ENCODE data around the gene PDE9A. TPM values are rescaled to one million over a fixed set of nuclear protein-coding genes. Genes with fewer than 3 reads are reported as not detected.

The PDE9A gene
- total and polyA plus RNA-seq, 9 donors: 6.0 to 11.3 (median 9.3) TPM

GRCh38 chr21:42757826-42758655 is 104.6 kb downstream of the PDE9A start:
- Histone ChIP-seq H3K27ac (ENCODE audit: low read length) (no peak overlapping the region), H3K36me3 (ENCODE audit: control insufficient read depth, insufficient read depth, low read length) (peaks cover 10% of the 10 kb centered on the region), H3K4me3 (ENCODE audit: low read length) (no peak overlapping the region), H3K9me3 (replicated peaks; ENCODE audit: control insufficient read depth, low read depth, low read length) (no peaks in the 10 kb centered on the region), H3K4me1 (ENCODE audit: control insufficient read depth, insufficient read depth, low read length) (peaks cover 3% of the 10 kb centered on the region), H3K27me3 (ENCODE audit: control insufficient read depth, insufficient read depth, low read length) (no peaks in the 10 kb centered on the region)
- WGBS (ENCODE audit: insufficient coverage): 88% methylated on average over 14 of the region's 17 CpGs
- DNase-seq: no peak

- DNase-seq: no peak
- H3K4me1 ChIP-seq (ENCODE audit: control insufficient read depth, insufficient read depth, low read length): peaks cover 3% of the 10 kb centered on the region
- no peak overlapping the region for H3K27ac ChIP-seq (ENCODE audit: low read length)
- no peaks in the 10 kb centered on the region for H3K27me3 ChIP-seq (ENCODE audit: control insufficient read depth, insufficient read depth, low read length)
- no peaks in the 10 kb centered on the region for H3K9me3 ChIP-seq (replicated peaks; ENCODE audit: control insufficient read depth, low read depth, low read length)
- H3K36me3 ChIP-seq (ENCODE audit: control insufficient read depth, insufficient read depth, low read length): peaks cover 13% of the 10 kb centered on the region
- WGBS (ENCODE audit: insufficient coverage): 80% methylated on average over 16 of the region's 20 CpGs
- no peak overlapping the region for H3K4me3 ChIP-seq (ENCODE audit: low read length)
Measured at GRCh38 chr21:42758721-42759593, 105.5 kb downstream of the PDE9A start.

- Histone ChIP-seq H3K36me3 (ENCODE audit: control insufficient read depth, insufficient read depth, low read length) (peaks cover 18% of the 10 kb centered on the region), H3K27ac (ENCODE audit: low read length) (no peak overlapping the region), H3K27me3 (ENCODE audit: control insufficient read depth, insufficient read depth, low read length) (no peaks in the 10 kb centered on the region), H3K4me3 (ENCODE audit: low read length) (no peak overlapping the region), H3K4me1 (ENCODE audit: control insufficient read depth, insufficient read depth, low read length) (peaks cover 3% of the 10 kb centered on the region), H3K9me3 (replicated peaks; ENCODE audit: control insufficient read depth, low read depth, low read length) (no peaks in the 10 kb centered on the region)
- no peak for DNase-seq
Measured at GRCh38 chr21:42759594-42759927, 106.1 kb downstream of the PDE9A start.

GRCh38 chr21:42760361-42760950 is 107.0 kb downstream of the PDE9A start:
- no peak for DNase-seq
- Histone ChIP-seq H3K4me3 (ENCODE audit: low read length) (no peak overlapping the region), H3K4me1 (ENCODE audit: control insufficient read depth, insufficient read depth, low read length) (peaks cover 3% of the 10 kb centered on the region), H3K27ac (ENCODE audit: low read length) (no peak overlapping the region), H3K36me3 (ENCODE audit: control insufficient read depth, insufficient read depth, low read length) (peaks cover 20% of the 10 kb centered on the region), H3K27me3 (ENCODE audit: control insufficient read depth, insufficient read depth, low read length) (no peaks in the 10 kb centered on the region), H3K9me3 (replicated peaks; ENCODE audit: control insufficient read depth, low read depth, low read length) (no peaks in the 10 kb centered on the region)
- WGBS (ENCODE audit: insufficient coverage): 77% methylated on average over 23 of the region's 23 CpGs

- H3K27ac ChIP-seq (ENCODE audit: low read length): no peak overlapping the region
- no peaks in the 10 kb centered on the region for H3K27me3 ChIP-seq (ENCODE audit: control insufficient read depth, insufficient read depth, low read length)
- peaks cover 3% of the 10 kb centered on the region for H3K4me1 ChIP-seq (ENCODE audit: control insufficient read depth, insufficient read depth, low read length)
- DNase-seq: no peak
- H3K4me3 ChIP-seq (ENCODE audit: low read length): no peak overlapping the region
- H3K9me3 ChIP-seq (replicated peaks; ENCODE audit: control insufficient read depth, low read depth, low read length): no peaks in the 10 kb centered on the region
- WGBS (ENCODE audit: insufficient coverage): 70% methylated on average over 13 of the region's 21 CpGs
- peaks cover 26% of the 10 kb centered on the region for H3K36me3 ChIP-seq (ENCODE audit: control insufficient read depth, insufficient read depth, low read length)
Measured at GRCh38 chr21:42760951-42761751, 107.7 kb downstream of the PDE9A start.

GRCh38 chr21:42761776-42762335 is 108.4 kb downstream of the PDE9A start:
- DNase-seq: no peak
- Histone ChIP-seq H3K27ac (ENCODE audit: low read length) (no peak overlapping the region), H3K36me3 (ENCODE audit: control insufficient read depth, insufficient read depth, low read length) (peaks cover 28% of the 10 kb centered on the region), H3K27me3 (ENCODE audit: control insufficient read depth, insufficient read depth, low read length) (no peaks in the 10 kb centered on the region), H3K4me1 (ENCODE audit: control insufficient read depth, insufficient read depth, low read length) (peaks cover 3% of the 10 kb centered on the region), H3K4me3 (ENCODE audit: low read length) (no peak overlapping the region), H3K9me3 (replicated peaks; ENCODE audit: control insufficient read depth, low read depth, low read length) (no peaks in the 10 kb centered on the region)
- 92% methylated on average over 14 of the region's 18 CpGs for WGBS (ENCODE audit: insufficient coverage)

- H3K4me3 ChIP-seq (ENCODE audit: low read length): no peak overlapping the region
- WGBS (ENCODE audit: insufficient coverage): 87% methylated on average over 22 of the region's 25 CpGs
- H3K36me3 ChIP-seq (ENCODE audit: control insufficient read depth, insufficient read depth, low read length): peaks cover 36% of the 10 kb centered on the region
- no peak for DNase-seq
- H3K4me1 ChIP-seq (ENCODE audit: control insufficient read depth, insufficient read depth, low read length): peaks cover 3% of the 10 kb centered on the region
- H3K27me3 ChIP-seq (ENCODE audit: control insufficient read depth, insufficient read depth, low read length): no peaks in the 10 kb centered on the region
- H3K27ac ChIP-seq (ENCODE audit: low read length): no peak overlapping the region
- H3K9me3 ChIP-seq (replicated peaks; ENCODE audit: control insufficient read depth, low read depth, low read length): no peaks in the 10 kb centered on the region
Measured at GRCh38 chr21:42763581-42764442, 110.4 kb downstream of the PDE9A start.

- no peak overlapping the region for H3K4me3 ChIP-seq (ENCODE audit: low read length)
- H3K4me1 ChIP-seq (ENCODE audit: control insufficient read depth, insufficient read depth, low read length): peaks cover 3% of the 10 kb centered on the region
- DNase-seq: no peak
- H3K36me3 ChIP-seq (ENCODE audit: control insufficient read depth, insufficient read depth, low read length): peaks cover 38% of the 10 kb centered on the region
- WGBS (ENCODE audit: insufficient coverage): 100% methylated on average over 1 of the region's 9 CpGs
- H3K27ac ChIP-seq (ENCODE audit: low read length): no peak overlapping the region
- H3K9me3 ChIP-seq (replicated peaks; ENCODE audit: control insufficient read depth, low read depth, low read length): no peaks in the 10 kb centered on the region
- no peaks in the 10 kb centered on the region for H3K27me3 ChIP-seq (ENCODE audit: control insufficient read depth, insufficient read depth, low read length)
Measured at GRCh38 chr21:42764443-42764760, 111.0 kb downstream of the PDE9A start.

GRCh38 chr21:42764883-42765282 is 111.5 kb downstream of the PDE9A start:
- Histone ChIP-seq H3K4me1 (ENCODE audit: control insufficient read depth, insufficient read depth, low read length) (peaks cover 3% of the 10 kb centered on the region), H3K27me3 (ENCODE audit: control insufficient read depth, insufficient read depth, low read length) (no peaks in the 10 kb centered on the region), H3K27ac (ENCODE audit: low read length) (no peak overlapping the region), H3K4me3 (ENCODE audit: low read length) (no peak overlapping the region), H3K36me3 (ENCODE audit: control insufficient read depth, insufficient read depth, low read length) (peaks cover 43% of the 10 kb centered on the region), H3K9me3 (replicated peaks; ENCODE audit: control insufficient read depth, low read depth, low read length) (no peaks in the 10 kb centered on the region)
- DNase-seq: no peak
- WGBS (ENCODE audit: insufficient coverage): 89% methylated on average over 1 of the region's 1 CpG

Measured in muscle of leg (tissue), 11 donors.